Sigmoid colon (tissue), 4 donors: Measurements from ENCODE around the gene PIGP.

Experiments used
- CTCF ChIP-seq, 4 experiments: fragments of 450-650 bp in 3 of 4; fragments of 200-600 bp in 1 of 4; IDR thresholded peaks; one replicate each; pipeline ENCODE4 v1.5.1; 2016 to 2019; ENCODE audit warnings: antibody characterized with exemption in 4 of 4, mild to moderate bottlenecking in 3 of 4, moderate library complexity in 2 of 4
- EP300 ChIP-seq, 4 donors: sonication (generic); formaldehyde crosslinking; IDR thresholded peaks; one replicate each; pipeline ENCODE4 v1.6.1; 2017; ENCODE audit warnings: antibody characterized with exemption in 4 of 4
- POLR2A ChIP-seq, 2 donors: fragments of 450-650 bp; IDR thresholded peaks; one replicate each; pipeline ENCODE4 v1.6.1; 2016; ENCODE audit warnings: antibody characterized with exemption in 2 of 2, mild to moderate bottlenecking in 2 of 2, moderate library complexity in 2 of 2
- POLR2AphosphoS5 ChIP-seq, 4 donors: sonication (generic); formaldehyde crosslinking; IDR thresholded peaks; one replicate each; pipeline ENCODE4 v1.6.1; 2017; ENCODE audit warnings: antibody characterized with exemption in 4 of 4

- TF ChIP-seq CTCF (IDR thresholded peaks at IDR 0.05) (no peak), POLR2A (IDR thresholded peaks at IDR 0.05) (no peak), EP300 (IDR thresholded peaks at IDR 0.05) (no peak), POLR2AphosphoS5 (IDR thresholded peaks at IDR 0.05) (no peak)
These were observed 27.4 kb upstream of the PIGP start for GRCh38 chr21:37100316-37100715.
